CD4-positive, alpha-beta T cell treated with Interleukin-12 subunit alpha and Interleukin-12 subunit beta, for 1 hour (primary cell): Measurements from ENCODE around the gene PANX2.
"Not testable (repeated sequence)": the region's sequence is repeated elsewhere in the genome, so short reads cannot be mapped to it uniquely, and the experiment has no call there.

ENCODE experiments used
- DNase-seq: peaks from one replicate; pipeline ENCODE4 v3.0.0-alpha.2; 2020

PANX2 gene

GRCh38 chr22:50148991-50149721, 21.4 kb upstream of the PANX2 start:
- peak; percentile 82 for DNase-seq

GRCh38 chr22:50150161-50151129, 20.1 kb upstream of the PANX2 start:
- DNase-seq = no peak

- DNase-seq = no peak
Measured at GRCh38 chr22:50151571-50152537, 18.7 kb upstream of the PANX2 start.

GRCh38 chr22:50153056-50153755, 17.3 kb upstream of the PANX2 start:
- no peak for DNase-seq

- no peak for DNase-seq
Measured at GRCh38 chr22:50153756-50154140, 16.8 kb upstream of the PANX2 start.

GRCh38 chr22:50157709-50158375, 12.7 kb upstream of the PANX2 start:
- no peak for DNase-seq

- no peak for DNase-seq
Measured at GRCh38 chr22:50160947-50161346, 9.6 kb upstream of the PANX2 start.

- DNase-seq = no peak
Measured at GRCh38 chr22:50161508-50162390, 8.8 kb upstream of the PANX2 start.

GRCh38 chr22:50162391-50162956, 8.1 kb upstream of the PANX2 start:
- no peak for DNase-seq

- DNase-seq = no peak
Measured at GRCh38 chr22:50165436-50166123, 5.0 kb upstream of the PANX2 start.

- DNase-seq = no peak
Measured at GRCh38 chr22:50167689-50168489, 2.6 kb upstream of the PANX2 start.

- DNase-seq = not testable (repeated sequence)
Measured at GRCh38 chr22:50168490-50169180, 1.9 kb upstream of the PANX2 start.

- DNase-seq = no peak
Measured at GRCh38 chr22:50169181-50169759, 1.3 kb upstream of the PANX2 start.

GRCh38 chr22:50169774-50170341, 673 bp upstream of the PANX2 start:
- DNase-seq = peak; percentile 33

- DNase-seq = no peak
Measured at GRCh38 chr22:50171319-50171964, 911 bp downstream of the PANX2 start.

GRCh38 chr22:50171965-50172421, 1.5 kb downstream of the PANX2 start:
- no peak for DNase-seq
